CD8-positive, alpha-beta memory T cell (primary cell): ENCODE data around the gene B3GALT6. TPM values are rescaled to one million over a fixed set of nuclear protein-coding genes. Genes with fewer than 3 reads are reported as not detected.

Experiments
- CTCF ChIA-PET: fragments of 350-600 bp; sonication (Branson Sonifier 250); formaldehyde crosslinking; loops from one replicate; lab custom pipeline; 2021; ENCODE audit warnings: antibody characterized with exemption; lab: Charles Lee
- POLR2A ChIA-PET: fragments of 350-600 bp; sonication (Branson Sonifier 250); formaldehyde crosslinking; loops from one replicate; lab custom pipeline; 2021; ENCODE audit warnings: antibody characterized with exemption; lab: Charles Lee
- DNase-seq, 5 donors: peaks; one replicate each; pipeline versions ENCODE4 v3.0.0 to v3.0.0-alpha.2; 2020 to 2022; ENCODE audit warnings: mixed read lengths in 1 of 5
- H3K27ac ChIP-seq: one replicate; pipeline ENCODE4 v1.7.0; 2013; ENCODE audit warnings: low read depth, mild to moderate bottlenecking, low read length, moderate library complexity
- H3K27me3 ChIP-seq: 2 replicates; pipeline ENCODE4 v1.7.0; 2013; ENCODE audit warnings: low read length, mild to moderate bottlenecking; ENCODE audit not compliant: insufficient read depth, poor library complexity, severe bottlenecking
- H3K36me3 ChIP-seq: 2 replicates; pipeline ENCODE4 v1.7.0; 2013; ENCODE audit warnings: mild to moderate bottlenecking, low read length, moderate library complexity; ENCODE audit not compliant: insufficient read depth
- H3K4me1 ChIP-seq: 2 replicates; pipeline ENCODE4 v1.7.0; 2013; ENCODE audit warnings: mild to moderate bottlenecking, low read length, moderate library complexity; ENCODE audit not compliant: insufficient read depth
- H3K4me3 ChIP-seq: 2 replicates; pipeline ENCODE4 v1.7.0; 2013; ENCODE audit warnings: mild to moderate bottlenecking, low read length
- H3K9me3 ChIP-seq: 2 replicates; pipeline ENCODE4 v1.7.0; 2013; ENCODE audit warnings: mild to moderate bottlenecking, low read length
- H3K27ac Mint-ChIP-seq, 8 donors: one replicate each; pipeline ENCODE4 v1.8.0; 2020 to 2021; ENCODE audit warnings: mixed read lengths in 8 of 8, mild to moderate bottlenecking in 6 of 8, inconsistent platforms in 3 of 8, moderate library complexity in 3 of 8
- H3K27me3 Mint-ChIP-seq, 2 donors: one replicate each; pipeline ENCODE4 v1.8.0; 2020 to 2021; ENCODE audit warnings: mixed read lengths in 2 of 2, mild to moderate bottlenecking in 1 of 2, moderate library complexity in 1 of 2
- H3K36me3 Mint-ChIP-seq, 3 donors: one replicate each; pipeline ENCODE4 v1.8.0; 2020 to 2021; ENCODE audit warnings: mixed read lengths in 3 of 3, inconsistent platforms in 1 of 3, mild to moderate bottlenecking in 1 of 3
- H3K4me1 Mint-ChIP-seq, 3 donors: one replicate each; pipeline ENCODE4 v1.8.0; 2020 to 2021; ENCODE audit warnings: mixed read lengths in 3 of 3, inconsistent platforms in 1 of 3, mild to moderate bottlenecking in 1 of 3
- H3K4me3 Mint-ChIP-seq, 7 donors: one replicate each; pipeline ENCODE4 v1.8.0; 2020 to 2021; ENCODE audit warnings: mixed read lengths in 7 of 7, mild to moderate bottlenecking in 6 of 7, moderate library complexity in 4 of 7, inconsistent platforms in 2 of 7
- H3K9me3 Mint-ChIP-seq, 5 donors: one replicate each; pipeline ENCODE4 v1.8.0; 2020 to 2022; ENCODE audit warnings: mixed read lengths in 5 of 5, mild to moderate bottlenecking in 3 of 5, moderate library complexity in 2 of 5, inconsistent platforms in 1 of 5
- polyA plus RNA-seq: library from polyadenylated mRNA; unstranded; fragments of 300-500 nt; fragmentation: Illumina TruSeq; gene quantifications from one replicate; pipeline ENCODE4 v1.2.3, GENCODE V29; 2021
- total RNA-seq, 2 experiments: library from RNA; stranded (reverse); gene quantifications; one replicate each; pipeline ENCODE4 v1.2.3, GENCODE V29; 2021

B3GALT6 gene
- total and polyA plus RNA-seq, 3 experiments from 2014 or later = 16.4 to 24.1 (median 23.7) TPM

DNA sequence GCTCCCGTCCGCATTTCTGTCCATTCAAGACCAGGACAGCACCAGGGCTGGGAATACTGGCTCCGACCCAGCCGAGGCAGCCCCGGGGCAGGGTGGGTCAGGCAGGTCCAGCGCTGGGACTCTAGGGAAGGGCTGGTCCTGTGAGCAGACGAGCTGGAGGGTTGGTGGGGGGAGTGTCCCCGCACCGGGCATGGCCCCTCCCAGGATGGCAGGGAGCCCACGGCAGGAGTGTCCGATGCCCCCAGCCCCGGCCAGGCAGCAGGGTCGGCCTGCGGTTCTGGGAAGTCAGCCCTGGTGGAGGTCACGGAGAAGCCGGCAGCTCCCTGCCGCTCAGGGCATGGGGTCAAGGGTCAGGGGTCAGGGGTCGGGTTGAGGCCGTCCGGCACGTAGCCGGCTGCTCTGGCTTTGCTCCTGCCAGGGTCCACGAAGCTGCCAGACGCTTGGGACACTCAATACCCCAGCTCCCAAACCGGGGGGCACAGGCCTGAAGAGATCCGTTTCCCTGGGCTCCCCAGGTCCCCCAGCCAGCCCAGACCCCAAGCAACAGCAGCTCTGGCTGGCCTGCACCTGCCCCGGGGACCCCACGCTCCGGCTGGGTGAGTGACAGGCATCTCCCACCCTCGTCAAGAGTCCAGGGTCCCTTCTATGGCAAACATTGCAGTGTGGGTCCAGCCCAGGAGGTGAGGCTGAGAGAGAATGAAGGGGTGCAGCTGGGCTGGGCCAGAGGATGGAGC, 7.7 kb downstream of the B3GALT6 start:
- Histone ChIP-seq H3K9me3 (no peaks in the 10 kb centered on the region), H3K27ac (no peak overlapping the region), H3K4me3 (no peak overlapping the region), H3K36me3 (no peaks in the 10 kb centered on the region), H3K4me1 (no peaks in the 10 kb centered on the region), H3K27me3 (no peaks in the 10 kb centered on the region)
- ChIA-PET POLR2A (interaction anchor here (0.6 kb wide), 1 partner anchor 86 kb away, joined by 4 read pairs; no protein-coding TSS in a partner anchor), CTCF (no interaction called here)
- Mint-ChIP-seq H3K9me3 (no peaks in the 10 kb centered on the region), H3K27ac (no peak overlapping the region), H3K36me3 (no peaks in the 10 kb centered on the region), H3K27me3 (peaks cover 0 to 3% of the 10 kb centered on the region in 2 donors), H3K4me1 (peaks cover 0 to 3% (median under 1%) of the 10 kb centered on the region in 3 donors), H3K4me3 (no peak overlapping the region)
- no peak for DNase-seq

DNA sequence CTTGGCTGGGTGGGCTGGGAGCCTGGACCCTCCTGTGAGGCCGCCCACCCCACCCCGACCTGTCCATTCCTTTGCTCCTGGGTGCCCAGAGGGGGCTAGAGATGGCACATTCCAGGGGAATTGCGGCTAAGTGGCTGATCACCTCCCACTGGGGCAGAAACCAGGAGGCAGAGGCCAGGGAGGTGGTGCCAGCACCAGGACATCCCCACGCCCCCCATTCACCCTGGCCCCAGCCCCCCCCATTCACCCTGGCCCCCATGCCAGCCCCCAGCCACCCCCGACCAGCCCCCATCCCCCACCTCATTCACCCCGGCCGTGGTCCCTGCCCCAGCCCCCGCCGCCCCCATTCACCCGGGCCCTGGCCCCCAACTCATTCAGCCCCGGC, 8.3 kb downstream of the B3GALT6 start:
- no peaks in the 10 kb centered on the region for H3K36me3 Mint-ChIP-seq
- Histone ChIP-seq H3K4me3 (no peak overlapping the region), H3K36me3 (no peaks in the 10 kb centered on the region), H3K27ac (no peak overlapping the region), H3K27me3 (no peaks in the 10 kb centered on the region), H3K4me1 (no peaks in the 10 kb centered on the region), H3K9me3 (no peaks in the 10 kb centered on the region)
- H3K27me3 Mint-ChIP-seq = peaks cover 0 to 3% of the 10 kb centered on the region in 2 donors
- H3K9me3 Mint-ChIP-seq = no peaks in the 10 kb centered on the region
- no peak overlapping the region for H3K4me3 Mint-ChIP-seq
- no peak for DNase-seq
- ChIA-PET CTCF (no interaction called here), POLR2A (interaction anchor here (0.6 kb wide), 1 partner anchor 86 kb away, joined by 4 read pairs; no protein-coding TSS in a partner anchor)
- no peaks in the 10 kb centered on the region for H3K4me1 Mint-ChIP-seq
- no peak overlapping the region for H3K27ac Mint-ChIP-seq

DNA sequence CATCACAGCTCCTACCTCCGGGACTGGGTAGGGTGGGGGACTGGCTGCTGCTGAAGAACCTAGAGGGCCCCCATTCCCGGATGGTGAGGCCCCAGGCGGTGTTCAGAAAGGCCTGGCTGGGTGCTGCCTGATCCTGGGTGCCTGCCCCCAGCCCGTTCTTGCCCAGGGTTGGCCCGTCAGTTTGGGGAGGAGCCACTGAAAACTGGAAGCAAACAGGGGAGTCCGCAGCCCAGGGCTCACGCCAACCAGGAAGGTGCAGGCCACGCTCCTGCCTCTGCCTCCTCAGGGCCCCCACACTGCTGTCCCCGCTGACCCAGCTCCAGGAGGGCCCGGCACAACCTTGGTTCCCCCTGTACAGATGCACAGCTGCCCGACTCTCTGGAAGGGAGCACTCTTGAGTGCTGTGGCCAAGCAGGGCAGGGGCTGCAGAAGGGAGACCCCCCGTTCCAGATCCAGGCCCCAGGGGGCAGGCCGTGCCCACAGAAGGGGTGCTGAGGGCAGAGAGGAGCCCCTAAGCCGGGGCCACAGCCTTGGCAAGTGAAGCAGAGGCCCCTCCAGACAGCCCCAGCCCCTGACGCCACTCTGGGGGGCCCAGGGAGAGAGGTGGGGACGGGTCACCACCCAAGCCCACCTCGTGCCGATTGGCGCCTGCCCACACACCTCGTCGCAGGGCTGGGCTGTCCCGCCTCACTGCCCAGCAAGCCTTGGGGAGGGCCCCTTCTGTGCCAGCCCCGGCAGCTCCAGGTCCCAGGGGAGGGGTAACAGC, 9.0 kb downstream of the B3GALT6 start:
- H3K9me3 Mint-ChIP-seq = no peaks in the 10 kb centered on the region
- ChIA-PET POLR2A (interaction anchor here (0.6 kb wide), 3 partner anchors 11 to 85 kb away, joined by 3 to 5 read pairs (median 4); no protein-coding TSS in a partner anchor), CTCF (no interaction called here)
- H3K4me3 ChIP-seq = no peak overlapping the region
- no peaks in the 10 kb centered on the region for H3K4me1 Mint-ChIP-seq
- peaks cover 0 to 3% of the 10 kb centered on the region in 2 donors for H3K27me3 Mint-ChIP-seq
- no peak for DNase-seq
- H3K36me3 ChIP-seq = no peaks in the 10 kb centered on the region
- no peaks in the 10 kb centered on the region for H3K4me1 ChIP-seq
- no peak overlapping the region for H3K4me3 Mint-ChIP-seq
- no peak overlapping the region for H3K27ac Mint-ChIP-seq
- H3K27ac ChIP-seq = no peak overlapping the region
- H3K36me3 Mint-ChIP-seq = no peaks in the 10 kb centered on the region
- H3K9me3 ChIP-seq = no peaks in the 10 kb centered on the region
- H3K27me3 ChIP-seq = peaks cover 3% of the 10 kb centered on the region

DNA sequence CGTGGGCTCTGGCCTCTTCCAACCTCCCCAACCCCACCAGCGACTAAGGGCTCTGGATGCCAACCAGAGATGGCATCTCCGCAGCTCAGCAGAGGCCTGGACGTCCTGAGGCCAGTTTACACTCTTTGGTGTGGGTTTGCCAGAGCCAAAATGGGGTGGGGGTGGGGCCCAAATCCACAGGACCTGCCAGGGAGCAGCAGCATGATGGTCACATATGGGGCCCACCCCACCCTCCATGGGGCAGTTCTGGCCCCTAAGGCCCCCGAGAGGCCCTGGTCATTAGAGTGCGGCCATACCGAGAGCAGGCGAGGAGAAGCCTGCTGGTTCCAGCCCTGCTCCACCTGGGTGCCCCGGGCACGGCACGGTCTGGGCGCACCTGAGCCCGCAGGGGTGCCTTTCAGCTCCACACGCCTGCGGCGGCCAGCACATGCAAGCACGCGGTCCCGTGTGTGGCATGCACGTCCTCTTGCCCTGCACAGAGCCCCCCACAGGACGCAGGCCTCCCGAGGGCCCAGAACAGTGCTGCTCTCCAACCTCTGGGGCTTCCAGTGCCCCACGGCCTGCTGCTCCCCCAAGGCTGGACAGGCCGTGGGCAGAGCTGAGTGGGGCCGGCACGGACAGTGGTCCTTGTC, 9.7 kb downstream of the B3GALT6 start:
- H3K9me3 Mint-ChIP-seq = no peaks in the 10 kb centered on the region
- Histone ChIP-seq H3K9me3 (no peaks in the 10 kb centered on the region), H3K27ac (no peak overlapping the region), H3K36me3 (no peaks in the 10 kb centered on the region), H3K27me3 (peaks cover 3% of the 10 kb centered on the region), H3K4me3 (no peak overlapping the region), H3K4me1 (no peaks in the 10 kb centered on the region)
- H3K4me1 Mint-ChIP-seq = no peaks in the 10 kb centered on the region
- H3K27me3 Mint-ChIP-seq = peaks cover 0 to 3% of the 10 kb centered on the region in 2 donors
- H3K4me3 Mint-ChIP-seq = no peak overlapping the region
- no peaks in the 10 kb centered on the region for H3K36me3 Mint-ChIP-seq
- ChIA-PET POLR2A (interaction anchor here (0.6 kb wide), 2 partner anchors 11 to 28 kb away, joined by 3 to 5 read pairs; no protein-coding TSS in a partner anchor), CTCF (no interaction called here)
- no peak overlapping the region for H3K27ac Mint-ChIP-seq
- no peak for DNase-seq

DNA sequence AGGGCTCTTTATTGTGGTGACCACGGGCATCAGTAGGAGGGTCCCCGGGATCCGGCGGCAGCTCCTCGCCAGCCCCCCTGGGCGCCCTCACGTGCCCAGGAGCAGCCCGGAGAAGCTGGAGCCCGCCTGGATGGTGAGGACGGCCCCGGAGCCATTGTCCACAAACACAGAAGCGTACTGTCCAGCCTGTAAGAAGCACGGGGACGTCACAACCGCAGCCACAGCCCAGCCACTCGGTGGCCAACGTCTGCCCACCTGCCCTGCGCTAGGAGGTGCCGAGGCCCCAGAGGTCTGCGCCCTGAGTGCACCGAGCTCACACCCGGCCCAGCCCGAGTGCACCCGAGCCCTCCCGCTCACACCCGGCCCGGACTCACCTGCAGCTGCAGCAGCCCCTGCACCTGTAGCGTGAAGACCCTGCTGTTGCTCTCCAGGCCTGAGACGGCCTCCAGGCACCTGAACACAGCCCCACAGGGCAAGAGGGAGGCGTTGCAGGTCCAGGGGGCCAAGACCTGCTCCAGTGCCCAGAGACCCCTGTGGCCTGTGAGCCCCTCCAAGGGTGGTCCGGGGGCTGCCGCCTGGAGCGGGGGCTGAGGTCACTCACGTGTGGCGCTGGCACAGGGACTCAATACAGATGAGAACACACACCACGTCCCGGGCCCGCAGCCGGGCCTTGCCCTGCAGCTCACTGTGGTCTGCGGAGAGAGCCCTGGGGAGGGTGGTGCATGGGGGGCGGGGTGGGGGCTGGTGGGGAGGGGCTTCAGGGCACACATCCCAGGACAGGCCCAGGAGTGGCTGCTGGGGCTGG, 10.6 kb downstream of the B3GALT6 start:
- Mint-ChIP-seq H3K27ac (no peak overlapping the region), H3K4me3 (no peak overlapping the region), H3K27me3 (peaks cover 0 to 3% of the 10 kb centered on the region in 2 donors), H3K4me1 (no peaks in the 10 kb centered on the region), H3K36me3 (no peaks in the 10 kb centered on the region), H3K9me3 (no peaks in the 10 kb centered on the region)
- Histone ChIP-seq H3K27ac (no peak overlapping the region), H3K4me1 (no peaks in the 10 kb centered on the region), H3K36me3 (no peaks in the 10 kb centered on the region), H3K27me3 (peaks cover 3% of the 10 kb centered on the region), H3K4me3 (no peak overlapping the region), H3K9me3 (no peaks in the 10 kb centered on the region)
- ChIA-PET CTCF (no interaction called here), POLR2A (no interaction called here)
- DNase-seq = no peak

DNA sequence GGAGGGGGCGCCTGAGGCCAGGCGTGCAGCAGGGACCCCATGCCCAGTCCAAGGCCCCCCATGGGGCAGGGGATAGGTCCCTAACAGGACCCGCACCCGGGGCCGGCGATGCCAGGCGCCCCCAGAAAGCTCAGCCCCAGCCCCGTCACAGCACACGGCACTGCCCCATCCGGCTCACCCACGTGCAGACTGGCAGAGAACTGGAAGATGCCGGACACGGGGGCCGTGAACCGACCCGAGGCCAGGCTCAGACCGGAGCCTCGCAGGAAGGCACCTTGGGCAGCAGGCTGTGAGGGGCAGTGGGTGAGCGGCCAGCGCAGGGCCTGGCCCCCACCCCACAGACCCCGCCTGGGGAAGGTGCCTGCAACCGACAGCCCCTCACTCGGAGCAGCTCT, 11.2 kb downstream of the B3GALT6 start:
- H3K4me3 ChIP-seq = no peak overlapping the region
- H3K4me1 Mint-ChIP-seq = no peaks in the 10 kb centered on the region
- H3K27me3 ChIP-seq = peaks cover 3% of the 10 kb centered on the region
- peaks cover 0 to 3% of the 10 kb centered on the region in 2 donors for H3K27me3 Mint-ChIP-seq
- ChIA-PET CTCF (no interaction called here), POLR2A (no interaction called here)
- no peak overlapping the region for H3K4me3 Mint-ChIP-seq
- H3K9me3 ChIP-seq = no peaks in the 10 kb centered on the region
- no peak overlapping the region for H3K27ac Mint-ChIP-seq
- DNase-seq = no peak
- H3K27ac ChIP-seq = no peak overlapping the region
- no peaks in the 10 kb centered on the region for H3K36me3 Mint-ChIP-seq
- H3K9me3 Mint-ChIP-seq = no peaks in the 10 kb centered on the region
- no peaks in the 10 kb centered on the region for H3K4me1 ChIP-seq
- no peaks in the 10 kb centered on the region for H3K36me3 ChIP-seq

DNA sequence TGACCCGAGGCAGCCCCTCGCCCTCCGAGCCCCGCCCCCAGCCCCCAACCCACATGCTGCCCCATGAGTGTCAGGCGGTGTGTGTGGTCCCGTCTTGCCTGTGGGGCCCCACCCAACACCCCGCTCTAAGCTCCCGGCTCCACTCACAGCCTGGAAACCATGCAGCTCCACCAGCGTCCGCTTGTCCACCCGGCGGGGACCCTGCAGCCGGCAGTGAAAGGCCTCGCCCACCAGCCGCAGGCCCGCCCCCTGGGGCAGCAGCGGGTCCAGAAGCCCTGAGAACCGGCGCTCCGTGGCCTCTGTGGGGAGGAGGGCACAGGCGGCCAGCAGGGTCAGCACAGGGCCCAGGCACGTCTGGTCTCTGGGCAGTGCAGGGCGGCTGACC, 11.8 kb downstream of the B3GALT6 start:
- H3K4me1 Mint-ChIP-seq = no peaks in the 10 kb centered on the region
- H3K27me3 Mint-ChIP-seq = peaks cover 0 to 2% of the 10 kb centered on the region in 2 donors
- Histone ChIP-seq H3K36me3 (no peaks in the 10 kb centered on the region), H3K9me3 (no peaks in the 10 kb centered on the region), H3K27ac (no peak overlapping the region), H3K27me3 (peaks cover 3% of the 10 kb centered on the region), H3K4me3 (no peak overlapping the region), H3K4me1 (no peaks in the 10 kb centered on the region)
- no peak overlapping the region for H3K4me3 Mint-ChIP-seq
- H3K27ac Mint-ChIP-seq = no peak overlapping the region
- H3K36me3 Mint-ChIP-seq = no peaks in the 10 kb centered on the region
- no peak for DNase-seq
- ChIA-PET POLR2A (no interaction called here), CTCF (no interaction called here)
- no peaks in the 10 kb centered on the region for H3K9me3 Mint-ChIP-seq
